Measurements from ENCODE around the gene CABCOCO1. TPM values are rescaled to one million over a fixed set of nuclear protein-coding genes. Genes with fewer than 3 reads are reported as not detected.
A peak's percentile ranks its signal among the peaks of the same experiment; 100 is the strongest.

CABCOCO1 gene
- total RNA-seq, 1 donor = 0.43 TPM

- no peak overlapping the region for H3K4me3 ChIP-seq (ENCODE audit: low read depth, low read length)
- peak; percentile 85 for TF ChIP-seq CTCF (IDR thresholded peaks at IDR 0.05; ENCODE audit: insufficient read depth, low read depth, low read length)
- peak; percentile 73 for DNase-seq (ENCODE audit: low read depth)
Observed at GRCh38 chr10:61750943-61751471, 88.3 kb downstream of the CABCOCO1 start.

GRCh38 chr10:61751599-61751998 lies 88.9 kb downstream of the CABCOCO1 start:
- H3K4me3 ChIP-seq (ENCODE audit: low read depth, low read length) = no peak overlapping the region
- no peak for DNase-seq (ENCODE audit: low read depth)
- TF ChIP-seq CTCF (IDR thresholded peaks at IDR 0.05; ENCODE audit: insufficient read depth, low read depth, low read length) = no peak

- DNase-seq (ENCODE audit: low read depth) = peak; percentile 60
- no peak overlapping the region for H3K4me3 ChIP-seq (ENCODE audit: low read depth, low read length)
- TF ChIP-seq CTCF (IDR thresholded peaks at IDR 0.05; ENCODE audit: insufficient read depth, low read depth, low read length) = no peak
Observed at GRCh38 chr10:61752111-61753011, 89.6 kb downstream of the CABCOCO1 start.

GRCh38 chr10:61753453-61753852 lies 90.7 kb downstream of the CABCOCO1 start:
- DNase-seq (ENCODE audit: low read depth) = no peak
- no peak for TF ChIP-seq CTCF (IDR thresholded peaks at IDR 0.05; ENCODE audit: insufficient read depth, low read depth, low read length)
- H3K4me3 ChIP-seq (ENCODE audit: low read depth, low read length) = no peak overlapping the region

GRCh38 chr10:61754587-61755550 lies 92.1 kb downstream of the CABCOCO1 start:
- TF ChIP-seq CTCF (IDR thresholded peaks at IDR 0.05; ENCODE audit: insufficient read depth, low read depth, low read length) = no peak
- peak; percentile 28 for DNase-seq (ENCODE audit: low read depth)

GRCh38 chr10:61757001-61757400 lies 94.3 kb downstream of the CABCOCO1 start:
- no peak for TF ChIP-seq CTCF (IDR thresholded peaks at IDR 0.05; ENCODE audit: insufficient read depth, low read depth, low read length)
- no peak for DNase-seq (ENCODE audit: low read depth)
- H3K4me3 ChIP-seq (ENCODE audit: low read depth, low read length) = no peak overlapping the region

More at GRCh38 chr10:61754587-61755550, 92.1 kb downstream of the CABCOCO1 start:
- H3K4me3 ChIP-seq (ENCODE audit: low read depth, low read length) = no peak overlapping the region

Measured in fibroblast of villous mesenchyme (primary cell).